Cardiac fibroblast (primary cell): ENCODE data around the gene RAB1A.
"Not testable (repeated sequence)": the region's sequence is repeated elsewhere in the genome, so short reads cannot be mapped to it uniquely, and the experiment has no call there.

ENCODE experiments used
- DNase-seq, 2 donors: peaks; one replicate each; pipeline versions ENCODE4 v3.0.0 to v3.0.0-alpha.2; 2010; ENCODE audit warnings: low read depth in 2 of 2
- H3K4me3 ChIP-seq, 2 donors: replicated peaks in 1 of 2; 1 replicate in 1 of 2; 2 replicates in 1 of 2; pipeline ENCODE4 v1.5.1; 2011; ENCODE audit warnings: low read depth in 2 of 2, low read length in 2 of 2, mild to moderate bottlenecking in 2 of 2, moderate library complexity in 1 of 2
- TF ChIP-seq, protein P1 (sequence below): IDR thresholded peaks from one replicate; pipeline ENCODE4 v1.5.1; 2011; ENCODE audit warnings: low read depth, mild to moderate bottlenecking, low read length, inconsistent platforms

Gene RAB1A

DNA sequence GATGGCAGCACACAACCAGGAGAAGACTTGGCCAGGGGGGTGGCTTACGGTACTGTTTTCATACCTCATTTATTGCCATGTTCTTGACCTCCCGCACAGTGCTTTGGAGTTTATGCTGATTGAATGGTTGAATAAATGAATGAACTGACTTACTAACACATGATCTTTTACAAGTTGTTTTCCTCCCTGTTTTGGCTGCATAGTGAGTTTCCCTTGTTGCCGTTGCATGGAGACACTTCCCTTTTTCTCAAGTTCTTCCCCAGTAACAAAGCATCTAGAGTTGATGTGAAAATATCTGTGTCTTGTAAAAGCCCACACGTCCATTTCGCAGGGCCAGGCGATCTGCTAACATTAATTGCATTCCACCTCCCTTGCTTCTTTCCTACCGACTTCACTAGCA, 35.7 kb upstream of the RAB1A start:
- no peak overlapping the region for H3K4me3 ChIP-seq
- DNase-seq = no peak
- TF ChIP-seq, protein P1, sequence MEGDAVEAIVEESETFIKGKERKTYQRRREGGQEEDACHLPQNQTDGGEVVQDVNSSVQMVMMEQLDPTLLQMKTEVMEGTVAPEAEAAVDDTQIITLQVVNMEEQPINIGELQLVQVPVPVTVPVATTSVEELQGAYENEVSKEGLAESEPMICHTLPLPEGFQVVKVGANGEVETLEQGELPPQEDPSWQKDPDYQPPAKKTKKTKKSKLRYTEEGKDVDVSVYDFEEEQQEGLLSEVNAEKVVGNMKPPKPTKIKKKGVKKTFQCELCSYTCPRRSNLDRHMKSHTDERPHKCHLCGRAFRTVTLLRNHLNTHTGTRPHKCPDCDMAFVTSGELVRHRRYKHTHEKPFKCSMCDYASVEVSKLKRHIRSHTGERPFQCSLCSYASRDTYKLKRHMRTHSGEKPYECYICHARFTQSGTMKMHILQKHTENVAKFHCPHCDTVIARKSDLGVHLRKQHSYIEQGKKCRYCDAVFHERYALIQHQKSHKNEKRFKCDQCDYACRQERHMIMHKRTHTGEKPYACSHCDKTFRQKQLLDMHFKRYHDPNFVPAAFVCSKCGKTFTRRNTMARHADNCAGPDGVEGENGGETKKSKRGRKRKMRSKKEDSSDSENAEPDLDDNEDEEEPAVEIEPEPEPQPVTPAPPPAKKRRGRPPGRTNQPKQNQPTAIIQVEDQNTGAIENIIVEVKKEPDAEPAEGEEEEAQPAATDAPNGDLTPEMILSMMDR = no peak

- H3K4me3 ChIP-seq = no peak overlapping the region
- DNase-seq = peak in 1 of 2 donors; percentile 36
- TF ChIP-seq, protein P1 = no peak
These were observed 34.6 kb upstream of the RAB1A start for GRCh38 chr2:65164426-65164891.

- H3K4me3 ChIP-seq = no peak overlapping the region
- no peak for DNase-seq
- TF ChIP-seq, protein P1 = no peak
These were observed 31.7 kb upstream of the RAB1A start for GRCh38 chr2:65161551-65162100.

- TF ChIP-seq, protein P1 = no peak
- no peak for DNase-seq
- no peak overlapping the region for H3K4me3 ChIP-seq
These were observed 30.0 kb upstream of the RAB1A start for GRCh38 chr2:65159906-65160305.

DNA sequence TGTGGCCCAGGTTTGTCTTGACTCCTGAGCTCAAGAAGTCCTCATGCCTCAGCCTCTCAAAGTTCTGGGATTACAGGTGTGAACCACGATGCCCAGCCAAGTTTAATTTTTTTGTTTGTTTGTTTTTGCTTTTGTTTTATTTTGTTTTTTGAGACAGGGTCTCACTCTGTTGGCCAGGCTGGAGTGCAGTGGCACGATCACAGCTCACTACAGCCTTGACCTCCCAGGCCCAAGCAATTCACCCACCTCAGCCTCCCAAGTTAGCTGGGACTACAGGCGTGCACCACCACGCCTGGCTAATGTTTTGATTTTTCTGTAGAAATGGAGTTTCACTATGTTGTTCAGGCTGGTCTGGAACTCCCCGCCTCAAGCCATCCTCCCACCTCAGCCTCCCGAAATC, 29.4 kb upstream of the RAB1A start:
- TF ChIP-seq, protein P1 = no peak
- DNase-seq = no peak
- H3K4me3 ChIP-seq = no peak overlapping the region

DNA sequence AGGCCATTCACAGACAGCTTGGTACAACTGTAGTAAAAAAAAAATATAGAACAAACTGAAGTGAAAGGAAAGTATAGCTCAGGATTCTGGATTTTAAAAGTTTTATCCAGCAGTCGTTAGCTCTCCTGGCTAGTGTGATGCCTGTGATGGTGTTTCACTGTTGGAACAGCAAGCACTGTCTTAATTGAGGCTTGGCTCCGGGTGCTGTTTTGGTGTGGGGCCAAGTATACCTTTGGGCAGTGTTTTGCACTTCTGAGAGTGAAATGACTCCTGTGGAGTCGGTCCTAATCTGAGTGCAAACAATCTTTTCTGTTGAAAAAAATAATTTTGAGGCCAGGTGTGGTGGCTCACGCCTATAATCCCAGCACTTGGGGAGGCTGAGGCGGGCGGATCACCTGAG, 28.7 kb upstream of the RAB1A start:
- no peak for DNase-seq
- H3K4me3 ChIP-seq = no peak overlapping the region
- TF ChIP-seq, protein P1 = no peak

DNA sequence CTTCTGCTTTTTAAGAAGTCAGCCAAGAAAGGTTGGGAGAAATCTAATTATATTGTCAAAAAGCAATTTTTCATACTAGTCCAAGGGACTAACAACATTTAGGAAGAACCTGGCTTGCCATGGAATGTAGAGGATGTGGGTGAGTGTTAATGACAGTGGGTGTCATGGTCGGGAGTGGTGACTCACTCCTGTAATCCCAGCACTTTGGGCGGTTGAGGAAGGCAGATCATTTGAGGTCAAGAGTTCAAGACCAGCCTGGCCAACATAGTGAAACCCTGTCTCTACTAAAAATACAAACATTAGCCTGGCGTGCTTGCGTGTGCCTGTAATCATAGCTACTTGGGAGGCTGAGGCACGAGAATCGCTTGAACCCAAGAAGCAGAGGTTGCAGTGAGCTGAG, 27.9 kb upstream of the RAB1A start:
- DNase-seq, H3K4me3 ChIP-seq: not testable (repeated sequence)
